Fibroblast of pulmonary artery (primary cell): ENCODE data around the gene IFIT3.
A peak's percentile ranks its signal among the peaks of the same experiment; 100 is the strongest.

Experiments
- DNase-seq: peaks from one replicate; pipeline ENCODE4 v3.0.0-alpha.2; 2010; ENCODE audit warnings: low read depth
- H3K4me3 ChIP-seq: replicated peaks from 2 replicates; pipeline ENCODE4 v1.5.1; 2011; ENCODE audit warnings: low read depth, mild to moderate bottlenecking, control low read depth, low read length, moderate library complexity
- CTCF ChIP-seq: IDR thresholded peaks from 2 replicates; pipeline ENCODE4 v1.5.1; 2011; ENCODE audit warnings: mild to moderate bottlenecking, control low read depth, low read length, inconsistent platforms; ENCODE audit errors: missing control alignments

IFIT3 gene

GRCh38 chr10:89338713-89339112 lies 10.9 kb downstream of the IFIT3 start:
- TF ChIP-seq CTCF, result no peak
- DNase-seq, result no peak
- H3K4me3 ChIP-seq, result no peak overlapping the region

- no peak for TF ChIP-seq CTCF
- H3K4me3 ChIP-seq, result no peak overlapping the region
- DNase-seq, result no peak
Measured at GRCh38 chr10:89339875-89340274, 12.1 kb downstream of the IFIT3 start.

GRCh38 chr10:89341649-89342048 lies 13.9 kb downstream of the IFIT3 start:
- H3K4me3 ChIP-seq, result no peak overlapping the region
- no peak for DNase-seq
- no peak for TF ChIP-seq CTCF

- TF ChIP-seq CTCF, result no peak
- H3K4me3 ChIP-seq, result no peak overlapping the region
- peak; percentile 95 for DNase-seq
Measured at GRCh38 chr10:89342206-89342958, 14.6 kb downstream of the IFIT3 start.

- TF ChIP-seq CTCF, result no peak
- H3K4me3 ChIP-seq, result no peak overlapping the region
- no peak for DNase-seq
Measured at GRCh38 chr10:89343089-89343767, 15.4 kb downstream of the IFIT3 start.

- TF ChIP-seq CTCF, result no peak
- DNase-seq, result no peak
- H3K4me3 ChIP-seq, result no peak overlapping the region
Measured at GRCh38 chr10:89344156-89344555, 16.4 kb downstream of the IFIT3 start.
